ENCODE measurements around the gene BRD4.

BRD4 gene

GRCh38 chr19:15321739-15322138 lies 10.6 kb downstream of the BRD4 start:
- Histone ChIP-seq H3K4me1 (ENCODE audit: control insufficient read depth, low read length) (peaks cover 87% of the 10 kb centered on the region), H3K4me2 (ENCODE audit: low read length) (peak overlapping the region; percentile 38), H3F3A (ENCODE audit: control insufficient read depth, insufficient read depth) (peaks cover 3% of the 10 kb centered on the region; the same call in 1 of the 2 replicates)

DNA sequence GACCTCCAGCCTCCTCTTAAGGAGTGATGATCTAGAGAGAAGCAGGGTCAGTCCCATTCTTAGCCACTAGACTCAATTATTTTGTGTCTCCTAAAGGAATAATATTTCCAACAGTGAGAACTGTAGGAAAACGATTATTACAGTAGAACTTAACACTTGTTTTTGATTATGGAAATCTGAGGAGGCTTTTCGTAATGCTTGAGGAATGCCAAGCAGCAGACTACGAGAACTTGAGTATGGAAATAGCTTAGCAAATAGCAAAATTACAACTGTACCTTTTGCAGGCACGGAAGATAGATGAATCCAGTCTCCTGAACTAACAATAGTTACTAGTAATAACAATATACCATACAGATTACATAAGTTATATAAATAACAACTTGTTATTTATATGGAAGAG lies 12.2 kb downstream of the BRD4 start:
- Histone ChIP-seq H3K4me2 (ENCODE audit: low read length) (peak overlapping the region; percentile 48), H3K27me3 (ENCODE audit: control insufficient read depth, low read length) (no peaks in the 10 kb centered on the region), H3F3A (ENCODE audit: control insufficient read depth, insufficient read depth) (peaks cover 3% of the 10 kb centered on the region; the same call in 1 of the 2 replicates), H3K79me2 (ENCODE audit: control insufficient read depth, low read length) (peaks cover 99% of the 10 kb centered on the region), H3K9me2 (replicated peaks; ENCODE audit: control insufficient read depth, low read length) (no peaks in the 10 kb centered on the region), H3K36me3 (ENCODE audit: control insufficient read depth, low read length) (peaks cover 29% of the 10 kb centered on the region), H3K4me1 (ENCODE audit: control insufficient read depth, low read length) (peaks cover 87% of the 10 kb centered on the region), H3K27ac (ENCODE audit: low read depth, low read length) (no peak overlapping the region), H3K4me3 (ENCODE audit: low read length) (no peak overlapping the region), H4K20me1 (ENCODE audit: control insufficient read depth, insufficient read depth, low read depth, low read length) (peaks cover 82% of the 10 kb centered on the region), H3K9me3 (ENCODE audit: control insufficient read depth, insufficient read depth, low read length) (no peaks in the 10 kb centered on the region)
- TF ChIP-seq CTCF (IDR thresholded peaks at IDR 0.05; ENCODE audit: low read depth, low read length, poor library complexity, severe bottlenecking) (no peak), EZH2phosphoT487 (IDR thresholded peaks at IDR 0.05; ENCODE audit: borderline replicate concordance, low read length) (no peak)

More at GRCh38 chr19:15321739-15322138, 10.6 kb downstream of the BRD4 start:
- H3K79me2 ChIP-seq (ENCODE audit: control insufficient read depth, low read length): peaks cover 99% of the 10 kb centered on the region
- H3K27me3 ChIP-seq (ENCODE audit: control insufficient read depth, low read length): no peaks in the 10 kb centered on the region
- H3K9me2 ChIP-seq (replicated peaks; ENCODE audit: control insufficient read depth, low read length): no peaks in the 10 kb centered on the region
- no peak overlapping the region for H3K4me3 ChIP-seq (ENCODE audit: low read length)
- TF ChIP-seq EZH2phosphoT487 (IDR thresholded peaks at IDR 0.05; ENCODE audit: borderline replicate concordance, low read length) (no peak), CTCF (IDR thresholded peaks at IDR 0.05; ENCODE audit: low read depth, low read length, poor library complexity, severe bottlenecking) (no peak)
- peaks cover 74% of the 10 kb centered on the region for H4K20me1 ChIP-seq (ENCODE audit: control insufficient read depth, insufficient read depth, low read depth, low read length)
- no peak overlapping the region for H3K27ac ChIP-seq (ENCODE audit: low read depth, low read length)
- H3K36me3 ChIP-seq (ENCODE audit: control insufficient read depth, low read length): peaks cover 29% of the 10 kb centered on the region
- no peaks in the 10 kb centered on the region for H3K9me3 ChIP-seq (ENCODE audit: control insufficient read depth, insufficient read depth, low read length)

- Histone ChIP-seq H3K4me1 (ENCODE audit: control insufficient read depth, low read length) (peaks cover 83% of the 10 kb centered on the region), H3K79me2 (ENCODE audit: control insufficient read depth, low read length) (peaks cover 99% of the 10 kb centered on the region), H3K27me3 (ENCODE audit: control insufficient read depth, low read length) (no peaks in the 10 kb centered on the region), H3K4me3 (ENCODE audit: low read length) (peak overlapping the region; percentile 20; the same call in 1 of the 2 replicates), H3K27ac (ENCODE audit: low read depth, low read length) (peak overlapping the region; percentile 24; the same call in 1 of the 2 replicates), H3K36me3 (ENCODE audit: control insufficient read depth, low read length) (peaks cover 32% of the 10 kb centered on the region), H3K9me3 (ENCODE audit: control insufficient read depth, insufficient read depth, low read length) (no peaks in the 10 kb centered on the region), H3K9me2 (replicated peaks; ENCODE audit: control insufficient read depth, low read length) (no peaks in the 10 kb centered on the region), H3F3A (ENCODE audit: control insufficient read depth, insufficient read depth) (peaks cover 3% of the 10 kb centered on the region; the same call in 1 of the 2 replicates), H4K20me1 (ENCODE audit: control insufficient read depth, insufficient read depth, low read depth, low read length) (peaks cover 80% of the 10 kb centered on the region), H3K4me2 (ENCODE audit: low read length) (peak overlapping the region; percentile 48)
- TF ChIP-seq EZH2phosphoT487 (IDR thresholded peaks at IDR 0.05; ENCODE audit: borderline replicate concordance, low read length): no peak
- TF ChIP-seq CTCF (IDR thresholded peaks at IDR 0.05; ENCODE audit: low read depth, low read length, poor library complexity, severe bottlenecking): no peak
These were observed 14.1 kb downstream of the BRD4 start for GRCh38 chr19:15318241-15318691.

All from DOHH2 (cell line).